Esophagus squamous epithelium (tissue), 5 donors: ENCODE results near the gene DUSP7. TPM values are rescaled to one million over a fixed set of nuclear protein-coding genes. Genes with fewer than 3 reads are reported as not detected.

Source experiments
- DNase-seq: peaks from one replicate; lab custom pipeline; 2025; lab: John Stamatoyannopoulos, UW
- H3K27ac ChIP-seq, 4 donors: fragments of 200-600 bp; sonication (generic); one replicate each; pipeline ENCODE4 v1.5.1; 2016 to 2019; ENCODE audit warnings: mild to moderate bottlenecking in 1 of 4
- H3K27me3 ChIP-seq, 4 donors: fragments of 200-600 bp; sonication (generic); 1 replicate in 3 of 4; 2 replicates in 1 of 4; pipeline versions ENCODE4 v1.5.1 to v1.6.0; 2017 to 2021; ENCODE audit warnings: antibody characterized with exemption in 1 of 4
- H3K36me3 ChIP-seq, 3 donors: fragments of 200-600 bp; sonication (generic); one replicate each; pipeline ENCODE4 v1.5.1; 2016 to 2019
- H3K4me1 ChIP-seq, 3 donors: fragments of 200-600 bp; sonication (generic); one replicate each; pipeline ENCODE4 v1.5.1; 2017 to 2019
- H3K4me3 ChIP-seq, 4 donors: fragments of 200-600 bp; sonication (generic); 1 replicate in 3 of 4; 2 replicates in 1 of 4; pipeline ENCODE4 v1.5.1; 2016 to 2019; ENCODE audit warnings: mild to moderate bottlenecking in 2 of 4, moderate library complexity in 1 of 4
- H3K9me3 ChIP-seq, 3 donors: fragments of 200-600 bp; sonication (generic); one replicate each; pipeline ENCODE4 v1.5.1; 2016 to 2019
- POLR2A ChIP-seq, 4 donors: fragments of 450-650 bp; IDR thresholded peaks; one replicate each; pipeline ENCODE4 v1.6.1; 2017; ENCODE audit warnings: antibody characterized with exemption in 4 of 4, mild to moderate bottlenecking in 4 of 4, moderate library complexity in 3 of 4
- WGBS, 2 donors: methylation state at CpG; one replicate each; pipeline ENCODE4 v1.1.5; 2018; 5-methylcytosine and 5-hydroxymethylcytosine counted together
- intact Hi-C: fragments of 100-400 bp; cut with DNase I; formaldehyde crosslinking; loops from one replicate; pipeline ENCODE4 v1.15.0; 2022
- total RNA-seq, 4 donors: library from RNA; depleted of rRNA; stranded (reverse); fragments of >200 nt; gene quantifications; one replicate each; pipeline ENCODE4 v1.1.0, GENCODE V29; 2016
- TF ChIP-seq, protein P1 (sequence below), 6 experiments: fragments of 450-650 bp in 4 of 6; fragments of 200-600 bp in 2 of 6; sonication (generic) in 2 of 6; IDR thresholded peaks; one replicate each; pipeline ENCODE4 v1.5.1; 2016 to 2019; ENCODE audit warnings: antibody characterized with exemption in 6 of 6, mild to moderate bottlenecking in 4 of 6, moderate library complexity in 4 of 6
- donor health status: DM: yes; HTN: yes; CAD: no.

Gene DUSP7
- total RNA-seq, 4 donors from 2014 or later, result 49.3 to 105 (median 62.1) TPM

DNA sequence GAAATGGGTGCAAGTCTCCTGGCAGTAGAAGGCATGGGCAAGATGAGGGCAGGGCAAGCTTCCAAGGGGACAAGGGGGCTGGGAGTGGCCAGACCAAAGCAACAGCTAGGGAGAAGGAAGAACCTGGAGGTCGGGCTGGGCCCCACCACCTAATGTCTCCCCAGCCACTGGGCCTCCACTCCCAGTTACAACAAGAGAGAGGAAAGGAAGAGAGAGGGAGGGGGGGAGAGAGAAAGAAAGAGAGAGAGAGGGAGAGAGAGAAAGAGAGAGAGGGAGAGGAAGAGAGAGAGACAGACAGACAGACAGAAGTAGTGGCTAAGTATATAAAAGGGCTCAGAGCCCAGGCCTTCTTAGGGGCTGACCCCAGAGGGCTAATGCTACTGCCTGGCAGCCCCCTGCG is 6.9 kb downstream of the DUSP7 start:
- TF ChIP-seq, protein P1, sequence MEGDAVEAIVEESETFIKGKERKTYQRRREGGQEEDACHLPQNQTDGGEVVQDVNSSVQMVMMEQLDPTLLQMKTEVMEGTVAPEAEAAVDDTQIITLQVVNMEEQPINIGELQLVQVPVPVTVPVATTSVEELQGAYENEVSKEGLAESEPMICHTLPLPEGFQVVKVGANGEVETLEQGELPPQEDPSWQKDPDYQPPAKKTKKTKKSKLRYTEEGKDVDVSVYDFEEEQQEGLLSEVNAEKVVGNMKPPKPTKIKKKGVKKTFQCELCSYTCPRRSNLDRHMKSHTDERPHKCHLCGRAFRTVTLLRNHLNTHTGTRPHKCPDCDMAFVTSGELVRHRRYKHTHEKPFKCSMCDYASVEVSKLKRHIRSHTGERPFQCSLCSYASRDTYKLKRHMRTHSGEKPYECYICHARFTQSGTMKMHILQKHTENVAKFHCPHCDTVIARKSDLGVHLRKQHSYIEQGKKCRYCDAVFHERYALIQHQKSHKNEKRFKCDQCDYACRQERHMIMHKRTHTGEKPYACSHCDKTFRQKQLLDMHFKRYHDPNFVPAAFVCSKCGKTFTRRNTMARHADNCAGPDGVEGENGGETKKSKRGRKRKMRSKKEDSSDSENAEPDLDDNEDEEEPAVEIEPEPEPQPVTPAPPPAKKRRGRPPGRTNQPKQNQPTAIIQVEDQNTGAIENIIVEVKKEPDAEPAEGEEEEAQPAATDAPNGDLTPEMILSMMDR (IDR thresholded peaks at IDR 0.05), result no peak
- TF ChIP-seq POLR2A (IDR thresholded peaks at IDR 0.05), result no peak
- Histone ChIP-seq H3K27ac (peak overlapping the region; percentile 61 to 98 (median 96)), H3K27me3 (no peaks in the 10 kb centered on the region), H3K4me1 (peaks cover 83 to 99% (median 92%) of the 10 kb centered on the region in 3 donors), H3K4me3 (no peak overlapping the region), H3K36me3 (peaks cover 27 to 63% (median 49%) of the 10 kb centered on the region in 3 donors), H3K9me3 (no peaks in the 10 kb centered on the region)
- 29 to 44% methylated on average over 2 of the region's 2 CpGs for WGBS, 2 donors
- intact Hi-C loops, result no loop called here
- DNase-seq, result no peak

DNA sequence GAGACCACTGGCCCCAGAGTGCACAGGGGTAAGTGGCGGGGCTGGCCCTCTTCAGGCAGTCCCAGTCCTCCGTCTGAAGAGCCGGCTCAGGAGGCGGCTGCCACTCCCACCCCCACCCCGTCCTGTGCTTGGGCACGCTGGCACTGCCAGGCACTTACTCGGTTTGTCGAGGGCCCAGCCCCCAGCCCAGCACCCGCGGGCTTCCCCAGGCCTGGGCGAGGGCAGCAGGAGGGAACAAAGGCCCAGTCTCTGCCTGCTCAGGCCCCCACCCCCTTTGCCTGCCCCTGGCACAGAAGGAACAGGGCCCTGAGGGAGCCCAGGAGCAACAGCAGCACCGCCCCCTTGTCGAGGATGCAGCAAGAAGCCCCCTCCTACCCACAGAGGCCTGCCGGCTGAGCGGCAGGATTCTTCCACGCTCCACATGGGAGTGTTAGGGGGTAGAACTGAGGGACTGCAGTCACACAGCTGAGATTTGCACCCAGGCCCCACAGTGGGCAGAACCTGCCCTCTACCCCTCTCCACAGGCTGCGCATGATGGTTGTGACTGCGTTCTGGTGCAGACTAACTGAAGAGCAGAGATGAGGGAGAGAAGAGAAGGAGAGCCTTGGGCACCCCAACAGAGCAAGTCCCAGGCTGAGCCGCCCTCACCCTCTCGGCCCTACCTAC is 8.9 kb downstream of the DUSP7 start:
- Histone ChIP-seq H3K4me1 (peaks cover 63 to 94% (median 72%) of the 10 kb centered on the region in 3 donors), H3K36me3 (peaks cover 27 to 46% (median 40%) of the 10 kb centered on the region in 3 donors), H3K27ac (peak overlapping the region; percentile 92 to 98 (median 96)), H3K9me3 (no peaks in the 10 kb centered on the region), H3K27me3 (no peaks in the 10 kb centered on the region), H3K4me3 (no peak overlapping the region)
- 60 to 69% methylated on average over 4 of the region's 20 CpGs for WGBS, 2 donors
- intact Hi-C loops, result no loop called here
- no peak for DNase-seq
- TF ChIP-seq, protein P1 (IDR thresholded peaks at IDR 0.05), result no peak
- peak in 1 of 4 donors; percentile 34 for TF ChIP-seq POLR2A (IDR thresholded peaks at IDR 0.05)

DNA sequence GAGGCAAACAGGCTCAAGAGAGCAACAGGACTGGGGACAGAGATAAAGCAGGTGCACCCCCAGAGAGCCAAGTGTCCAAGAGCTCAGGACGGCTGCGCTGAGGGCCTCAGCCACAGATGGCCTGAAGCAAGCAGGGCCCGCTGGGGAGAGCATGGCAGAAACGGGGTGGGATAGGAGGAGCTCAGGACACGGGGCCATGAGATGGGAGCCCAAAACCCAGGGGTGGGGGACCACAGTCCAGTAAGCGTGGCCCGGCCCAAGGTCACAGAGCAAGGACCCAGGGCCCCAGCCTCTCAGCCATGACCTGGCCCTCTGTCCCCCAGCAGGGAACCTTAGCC is 9.5 kb downstream of the DUSP7 start:
- TF ChIP-seq, protein P1 (IDR thresholded peaks at IDR 0.05), result no peak
- no peak for TF ChIP-seq POLR2A (IDR thresholded peaks at IDR 0.05)
- DNase-seq, result no peak
- Histone ChIP-seq H3K36me3 (peaks cover 27 to 40% (median 35%) of the 10 kb centered on the region in 3 donors), H3K4me1 (peaks cover 57 to 88% (median 67%) of the 10 kb centered on the region in 3 donors), H3K4me3 (no peak overlapping the region), H3K27ac (peak overlapping the region; percentile 92 to 98 (median 96)), H3K27me3 (no peaks in the 10 kb centered on the region), H3K9me3 (no peaks in the 10 kb centered on the region)
- intact Hi-C loops, result no loop called here
- 25 to 41% methylated on average over 6 of the region's 7 CpGs for WGBS, 2 donors

DNA sequence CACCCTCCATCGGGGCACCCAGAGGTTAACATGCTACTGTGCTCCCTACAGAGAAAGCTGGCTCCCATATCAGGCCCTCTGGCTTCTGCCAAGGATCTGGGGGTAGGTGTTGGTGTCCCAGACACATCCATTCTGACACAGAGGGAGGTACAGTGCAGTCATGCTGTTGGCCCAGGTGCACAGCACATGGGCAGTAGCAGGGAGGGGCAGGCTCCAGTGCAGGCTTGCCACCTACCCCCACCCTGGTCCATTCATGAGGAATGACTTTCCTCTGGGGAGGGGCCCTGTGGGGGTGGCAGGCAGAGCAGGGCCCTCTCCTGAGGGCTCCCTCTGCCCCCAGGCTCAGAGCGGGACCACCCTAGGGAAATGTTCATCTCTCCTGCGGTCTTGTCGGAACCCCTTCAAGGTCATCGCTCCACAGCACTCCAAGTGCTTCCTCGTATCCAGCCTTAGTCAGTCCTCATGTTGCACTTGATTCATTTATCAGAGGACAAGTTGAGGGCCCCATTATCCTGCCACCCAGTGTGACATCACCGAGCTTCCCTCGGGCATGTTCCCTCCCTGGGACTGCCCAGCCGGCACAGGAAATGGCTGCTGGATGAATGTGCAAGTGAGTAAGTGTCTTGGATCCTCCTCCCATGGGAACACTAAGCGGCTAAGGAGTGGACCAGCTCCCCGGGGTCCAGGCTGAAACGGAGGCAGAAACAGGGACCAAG is 10.0 kb downstream of the DUSP7 start:
- no peaks in the 10 kb centered on the region for H3K27me3 ChIP-seq
- no peak overlapping the region for H3K4me3 ChIP-seq
- WGBS, 2 donors, result 22 to 40% methylated on average over 8 to 10 of the region's 12 CpGs
- H3K9me3 ChIP-seq, result no peaks in the 10 kb centered on the region
- DNase-seq, result no peak
- intact Hi-C loops, result no loop called here
- peaks cover 25 to 35% (median 30%) of the 10 kb centered on the region in 3 donors for H3K36me3 ChIP-seq
- H3K4me1 ChIP-seq, result peaks cover 52 to 84% (median 62%) of the 10 kb centered on the region in 3 donors
- peak overlapping the region; percentile 92 to 98 (median 96) for H3K27ac ChIP-seq
- TF ChIP-seq POLR2A (IDR thresholded peaks at IDR 0.05), result no peak
- TF ChIP-seq, protein P1 (IDR thresholded peaks at IDR 0.05), result no peak
